Kidney epithelial cell (primary cell): ENCODE measurements around the gene ASMTL. TPM values are rescaled to one million over a fixed set of nuclear protein-coding genes. Genes with fewer than 3 reads are reported as not detected.
"Not testable (repeated sequence)": the region's sequence is repeated elsewhere in the genome, so short reads cannot be mapped to it uniquely, and the experiment has no call there.

ENCODE experiments used
- DNase-seq: peaks from one replicate; pipeline ENCODE4 v3.0.0-alpha.2; 2010; ENCODE audit warnings: low read depth
- H3K27me3 ChIP-seq: 2 replicates; pipeline ENCODE4 v1.6.0; 2011; ENCODE audit warnings: low read length; ENCODE audit not compliant: control insufficient read depth, insufficient read depth
- H3K36me3 ChIP-seq: 2 replicates; pipeline ENCODE4 v1.5.1; 2011; ENCODE audit warnings: low read length; ENCODE audit not compliant: control insufficient read depth, insufficient read depth
- H3K4me3 ChIP-seq: 2 replicates; pipeline ENCODE4 v1.5.1; 2011; ENCODE audit warnings: low read depth, mild to moderate bottlenecking, control low read depth, low read length
- CTCF ChIP-seq: IDR thresholded peaks from 2 replicates; pipeline ENCODE4 v1.5.1; 2011; ENCODE audit warnings: mild to moderate bottlenecking, moderate library complexity, low read length, control low read depth, inconsistent platforms; ENCODE audit not compliant: insufficient read depth, poor library complexity, severe bottlenecking
- total RNA-seq: library from RNA; depleted of rRNA; stranded (reverse); fragments of >200 nt; gene quantifications from 2 replicates; pipeline ENCODE4 v1.2.3, GENCODE V29; 2015

The ASMTL gene
- total RNA-seq, 1 donor from 2014 or later = 15.9 TPM

GRCh38 chrX:1434871-1435240 is 17.9 kb downstream of the ASMTL start:
- DNase-seq = no peak
- no peak for TF ChIP-seq CTCF
- H3K4me3 ChIP-seq = no peak overlapping the region
- H3K36me3 ChIP-seq = no peaks in the 10 kb centered on the region
- H3K27me3 ChIP-seq = no peaks in the 10 kb centered on the region

- Histone ChIP-seq H3K36me3 (no peaks in the 10 kb centered on the region), H3K27me3 (no peaks in the 10 kb centered on the region), H3K4me3 (no peak overlapping the region)
- TF ChIP-seq CTCF = no peak
- no peak for DNase-seq
Measured at GRCh38 chrX:1433646-1434357, 18.9 kb downstream of the ASMTL start.

- no peak for DNase-seq
- Histone ChIP-seq H3K4me3 (no peak overlapping the region), H3K36me3 (no peaks in the 10 kb centered on the region), H3K27me3 (no peaks in the 10 kb centered on the region)
- TF ChIP-seq CTCF = no peak
Measured at GRCh38 chrX:1430451-1430850, 22.3 kb downstream of the ASMTL start.

GRCh38 chrX:1427756-1428155 is 25.0 kb downstream of the ASMTL start:
- Histone ChIP-seq H3K36me3 (peaks cover 2% of the 10 kb centered on the region), H3K4me3 (no peak overlapping the region), H3K27me3 (no peaks in the 10 kb centered on the region)
- DNase-seq = no peak
- TF ChIP-seq CTCF = no peak

- not testable (repeated sequence) for H3K27me3 ChIP-seq, H3K36me3 ChIP-seq, H3K4me3 ChIP-seq, DNase-seq
Measured at GRCh38 chrX:1426321-1426720, 26.4 kb downstream of the ASMTL start.

GRCh38 chrX:1425381-1425780 is 27.3 kb downstream of the ASMTL start:
- peaks cover 4% of the 10 kb centered on the region for H3K36me3 ChIP-seq
- no peak for TF ChIP-seq CTCF
- DNase-seq = no peak
- no peak overlapping the region for H3K4me3 ChIP-seq
- H3K27me3 ChIP-seq = no peaks in the 10 kb centered on the region
